Ishikawa (cell line): ENCODE results near the gene KRTAP19-3.

Source experiments
- YY1 ChIP-seq: IDR thresholded peaks from 2 replicates; pipeline ENCODE4 v1.6.1; 2012; ENCODE audit warnings: low read depth
- TF ChIP-seq, protein P1 (sequence below): IDR thresholded peaks from 2 replicates; pipeline ENCODE4 v1.6.1; 2012; ENCODE audit warnings: low read depth, mild to moderate bottlenecking
- TF ChIP-seq, protein P2 (sequence below): IDR thresholded peaks from 2 replicates; pipeline ENCODE4 v1.6.1; 2012

- TF ChIP-seq, protein P1, sequence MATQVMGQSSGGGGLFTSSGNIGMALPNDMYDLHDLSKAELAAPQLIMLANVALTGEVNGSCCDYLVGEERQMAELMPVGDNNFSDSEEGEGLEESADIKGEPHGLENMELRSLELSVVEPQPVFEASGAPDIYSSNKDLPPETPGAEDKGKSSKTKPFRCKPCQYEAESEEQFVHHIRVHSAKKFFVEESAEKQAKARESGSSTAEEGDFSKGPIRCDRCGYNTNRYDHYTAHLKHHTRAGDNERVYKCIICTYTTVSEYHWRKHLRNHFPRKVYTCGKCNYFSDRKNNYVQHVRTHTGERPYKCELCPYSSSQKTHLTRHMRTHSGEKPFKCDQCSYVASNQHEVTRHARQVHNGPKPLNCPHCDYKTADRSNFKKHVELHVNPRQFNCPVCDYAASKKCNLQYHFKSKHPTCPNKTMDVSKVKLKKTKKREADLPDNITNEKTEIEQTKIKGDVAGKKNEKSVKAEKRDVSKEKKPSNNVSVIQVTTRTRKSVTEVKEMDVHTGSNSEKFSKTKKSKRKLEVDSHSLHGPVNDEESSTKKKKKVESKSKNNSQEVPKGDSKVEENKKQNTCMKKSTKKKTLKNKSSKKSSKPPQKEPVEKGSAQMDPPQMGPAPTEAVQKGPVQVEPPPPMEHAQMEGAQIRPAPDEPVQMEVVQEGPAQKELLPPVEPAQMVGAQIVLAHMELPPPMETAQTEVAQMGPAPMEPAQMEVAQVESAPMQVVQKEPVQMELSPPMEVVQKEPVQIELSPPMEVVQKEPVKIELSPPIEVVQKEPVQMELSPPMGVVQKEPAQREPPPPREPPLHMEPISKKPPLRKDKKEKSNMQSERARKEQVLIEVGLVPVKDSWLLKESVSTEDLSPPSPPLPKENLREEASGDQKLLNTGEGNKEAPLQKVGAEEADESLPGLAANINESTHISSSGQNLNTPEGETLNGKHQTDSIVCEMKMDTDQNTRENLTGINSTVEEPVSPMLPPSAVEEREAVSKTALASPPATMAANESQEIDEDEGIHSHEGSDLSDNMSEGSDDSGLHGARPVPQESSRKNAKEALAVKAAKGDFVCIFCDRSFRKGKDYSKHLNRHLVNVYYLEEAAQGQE, result no peak
- TF ChIP-seq YY1, result no peak
- TF ChIP-seq, protein P2, sequence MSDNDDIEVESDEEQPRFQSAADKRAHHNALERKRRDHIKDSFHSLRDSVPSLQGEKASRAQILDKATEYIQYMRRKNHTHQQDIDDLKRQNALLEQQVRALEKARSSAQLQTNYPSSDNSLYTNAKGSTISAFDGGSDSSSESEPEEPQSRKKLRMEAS, result no peak
Measured at GRCh38 chr21:30447056-30447455, 44.8 kb downstream of the KRTAP19-3 start.
